Activated CD8-positive, alpha-beta memory T cell treated with anti-CD3 and anti-CD28 coated beads for 24 hours (primary cell): ENCODE measurements around the gene TGDS.
"Not testable (repeated sequence)": the region's sequence is repeated elsewhere in the genome, so short reads cannot be mapped to it uniquely, and the experiment has no call there.

ENCODE experiments used
- DNase-seq: peaks from one replicate; pipeline ENCODE4 v3.0.0-alpha.2; 2020

Gene TGDS, protein sequence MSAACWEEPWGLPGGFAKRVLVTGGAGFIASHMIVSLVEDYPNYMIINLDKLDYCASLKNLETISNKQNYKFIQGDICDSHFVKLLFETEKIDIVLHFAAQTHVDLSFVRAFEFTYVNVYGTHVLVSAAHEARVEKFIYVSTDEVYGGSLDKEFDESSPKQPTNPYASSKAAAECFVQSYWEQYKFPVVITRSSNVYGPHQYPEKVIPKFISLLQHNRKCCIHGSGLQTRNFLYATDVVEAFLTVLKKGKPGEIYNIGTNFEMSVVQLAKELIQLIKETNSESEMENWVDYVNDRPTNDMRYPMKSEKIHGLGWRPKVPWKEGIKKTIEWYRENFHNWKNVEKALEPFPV

DNA sequence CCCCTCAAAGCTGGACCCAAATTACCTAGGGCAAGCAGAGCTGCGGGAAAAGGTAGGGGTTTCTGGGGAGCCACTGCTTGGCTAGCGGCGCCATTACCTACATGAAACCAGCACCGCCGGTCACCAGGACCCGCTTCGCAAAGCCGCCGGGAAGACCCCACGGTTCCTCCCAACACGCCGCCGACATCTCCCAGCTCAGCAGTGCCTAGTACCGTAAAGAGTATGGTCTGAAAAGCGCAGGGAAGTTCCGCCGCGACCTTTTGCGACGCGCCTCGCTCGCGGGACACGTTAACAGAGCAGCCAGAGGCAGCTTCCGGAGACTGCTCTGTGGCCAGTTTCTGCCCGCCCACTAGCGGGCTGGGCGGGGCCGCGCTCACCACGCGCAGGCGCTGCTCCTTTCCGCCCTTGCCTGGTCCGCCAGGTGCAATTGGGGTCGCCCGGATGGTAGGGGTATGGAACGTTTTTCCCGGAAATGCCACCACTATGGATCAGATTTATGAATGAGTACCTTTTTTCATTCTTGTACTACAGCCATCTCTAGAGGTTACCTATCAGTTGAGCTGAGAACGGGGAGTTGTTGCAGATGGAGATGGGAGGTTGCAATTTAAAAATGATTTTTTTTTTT lies at the start of gene TGDS:
Gene TGDS, minus strand, starts transcription at position 203 of the 625 bp plus-strand sequence. Its CDS starts 16 bp downstream, at position 187.
- peak; percentile 94 for DNase-seq

DNA sequence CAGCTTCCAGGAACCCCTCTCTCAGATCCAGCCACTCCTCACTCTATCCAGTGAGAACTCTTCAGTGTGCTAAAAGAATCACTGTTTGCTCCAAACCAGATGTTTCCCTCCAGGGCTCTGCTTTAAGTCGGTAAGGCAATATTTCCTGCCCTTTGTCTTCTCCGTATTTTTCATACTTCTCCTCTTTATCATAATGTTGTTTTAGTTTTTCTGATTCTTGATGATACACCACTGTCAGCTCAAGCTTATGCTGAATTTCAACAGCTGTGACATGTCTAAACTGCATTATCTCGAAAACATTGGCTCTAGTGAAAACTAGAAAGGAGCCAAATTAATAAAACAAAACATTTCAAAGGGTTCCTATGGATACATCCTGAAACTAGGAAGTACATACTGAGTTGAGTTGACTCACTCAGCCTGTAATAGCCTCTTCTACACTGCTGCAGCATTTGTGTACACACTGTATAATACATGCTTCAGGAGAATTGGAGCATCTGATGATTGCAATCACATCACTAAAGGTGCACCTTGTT lies 45.5 kb upstream of the TGDS start:
- DNase-seq: no peak

DNA sequence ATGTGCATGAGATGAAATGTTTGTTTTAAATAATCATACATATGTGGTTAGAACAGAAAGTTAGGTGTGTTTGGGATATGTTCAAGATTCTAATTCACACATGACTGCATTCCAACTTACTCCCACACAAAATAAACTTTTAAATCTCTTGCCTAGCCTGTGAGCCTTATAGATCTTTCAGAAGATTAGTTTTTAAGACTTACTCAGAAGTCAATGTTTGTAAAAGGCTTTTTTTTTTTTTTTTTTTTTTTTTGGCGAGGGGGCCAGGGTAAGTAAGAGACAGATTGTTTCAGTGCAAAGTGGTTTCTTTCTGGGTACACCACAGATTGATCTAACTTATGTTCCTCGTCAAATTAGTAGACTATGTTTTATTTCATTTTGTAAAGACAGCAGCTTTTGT lies 44.8 kb upstream of the TGDS start:
- DNase-seq: no peak

DNA sequence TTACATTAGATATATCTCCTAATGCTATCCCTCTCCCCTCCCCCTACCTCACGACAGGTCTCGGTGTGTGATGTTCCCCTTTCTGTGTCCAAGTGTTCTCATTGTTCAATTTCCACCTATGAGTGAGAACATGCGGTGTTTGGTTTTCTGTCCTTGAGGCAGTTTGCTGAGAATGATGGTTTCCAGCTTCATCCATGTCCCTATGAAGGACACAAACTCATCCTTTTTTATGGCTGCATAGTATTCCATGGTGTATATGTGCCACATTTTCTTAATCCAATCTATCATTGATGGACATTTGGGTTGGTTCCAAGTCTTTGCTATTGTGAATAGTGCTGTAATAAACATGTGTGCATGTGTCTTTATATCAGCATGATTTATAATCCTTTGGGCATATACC lies 41.7 kb upstream of the TGDS start:
- DNase-seq: not testable (repeated sequence)

DNA sequence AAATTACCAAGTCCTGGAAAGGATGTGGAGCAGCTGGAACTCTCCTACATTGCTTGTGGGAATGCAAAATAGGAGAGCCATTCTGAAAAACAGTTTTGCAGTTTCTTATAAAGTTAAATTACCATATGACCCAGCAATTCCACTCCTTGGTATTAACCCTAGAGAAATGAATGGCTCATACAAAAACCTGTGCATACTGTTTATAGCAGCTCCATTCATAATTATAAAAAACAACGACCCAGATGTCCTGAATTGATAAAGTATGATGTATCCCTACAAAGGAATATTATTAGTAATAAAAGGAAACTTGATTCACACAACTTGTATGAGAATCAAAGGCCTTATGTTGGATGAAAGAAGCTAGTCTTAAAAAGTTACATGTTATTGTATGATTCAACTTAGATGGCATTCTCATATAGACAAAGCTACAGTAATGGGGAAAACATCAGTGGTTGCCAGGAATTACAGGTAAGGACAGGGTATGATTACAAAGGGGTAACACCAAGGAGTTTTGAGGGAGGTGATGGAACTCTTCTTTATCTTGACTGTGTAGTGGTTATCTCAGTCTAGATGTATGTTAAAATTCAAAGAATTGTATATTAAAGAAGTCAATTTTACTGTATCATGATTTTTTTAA lies 41.1 kb upstream of the TGDS start:
- DNase-seq: no peak

DNA sequence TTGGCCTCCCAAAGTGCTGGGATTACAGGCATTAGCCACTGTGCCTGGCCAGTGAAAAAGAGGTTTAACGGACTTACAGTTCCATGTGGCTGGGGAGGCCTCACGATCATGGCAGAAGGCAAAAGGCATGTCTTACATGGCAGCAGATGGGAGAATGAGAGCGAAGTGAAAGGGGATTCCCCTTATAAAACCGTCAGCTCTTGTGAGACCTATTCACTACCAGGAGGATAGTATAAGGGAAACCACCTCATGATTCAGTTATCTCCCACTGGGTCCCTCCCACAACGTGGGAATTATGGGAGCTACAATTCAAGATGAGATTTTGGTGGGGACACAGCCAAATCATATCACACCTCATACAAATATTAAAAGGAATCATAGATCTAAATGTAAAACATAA lies 40.1 kb upstream of the TGDS start:
- DNase-seq: not testable (repeated sequence)

DNA sequence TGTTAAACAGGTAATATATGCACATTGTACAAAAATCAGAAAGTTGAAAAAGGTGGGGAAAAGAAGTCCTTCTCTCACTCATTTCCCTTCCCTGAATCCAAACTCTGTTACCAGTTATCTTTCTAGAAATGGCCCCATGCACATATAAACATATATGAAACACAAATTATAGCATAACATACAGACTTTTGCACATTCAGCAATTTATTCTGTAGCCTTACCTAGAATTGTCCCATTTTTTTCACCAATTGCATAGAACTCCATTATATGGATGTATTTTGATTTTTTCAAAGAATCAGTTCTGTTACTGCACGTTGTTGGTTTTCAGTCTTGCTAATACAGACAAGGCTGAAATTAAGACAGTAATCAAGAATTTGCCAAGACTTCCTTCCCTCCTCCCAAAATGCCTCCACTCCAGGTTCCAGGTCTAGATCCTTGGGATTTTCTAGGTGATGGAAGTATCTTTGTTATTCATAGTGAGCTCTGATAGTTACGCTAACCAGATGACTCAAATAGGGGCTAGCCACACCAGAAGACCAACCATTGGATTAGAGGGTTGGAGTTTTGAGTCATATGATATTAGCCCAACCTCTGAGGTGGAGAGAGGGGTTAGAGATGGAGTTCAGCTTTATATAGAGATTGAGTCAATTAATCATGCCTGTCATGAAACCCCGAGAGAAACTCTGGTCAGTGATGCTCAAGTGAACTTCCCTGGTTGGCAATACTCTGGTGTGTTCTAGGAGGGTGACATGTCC lies 36.5 kb upstream of the TGDS start:
- no peak for DNase-seq

DNA sequence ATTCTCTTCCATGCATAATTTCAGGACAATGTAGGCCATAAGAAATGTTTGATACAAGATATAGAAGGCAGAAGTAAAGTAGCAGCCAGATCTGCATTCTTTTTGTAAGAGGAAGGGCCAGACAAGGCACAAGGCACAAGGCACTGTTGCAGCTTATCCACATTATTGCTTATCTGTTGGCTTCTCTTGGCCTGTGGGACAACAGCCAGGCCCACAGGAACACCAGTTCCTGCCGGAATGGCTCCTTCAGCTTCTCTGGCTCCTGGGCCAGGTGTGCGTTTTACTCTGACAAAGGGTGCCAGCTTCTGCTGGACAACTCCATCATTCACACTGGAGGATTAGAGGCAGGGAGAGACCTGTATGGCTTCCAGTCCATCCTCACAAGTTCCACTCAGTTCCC lies 34.9 kb upstream of the TGDS start:
- no peak for DNase-seq

DNA sequence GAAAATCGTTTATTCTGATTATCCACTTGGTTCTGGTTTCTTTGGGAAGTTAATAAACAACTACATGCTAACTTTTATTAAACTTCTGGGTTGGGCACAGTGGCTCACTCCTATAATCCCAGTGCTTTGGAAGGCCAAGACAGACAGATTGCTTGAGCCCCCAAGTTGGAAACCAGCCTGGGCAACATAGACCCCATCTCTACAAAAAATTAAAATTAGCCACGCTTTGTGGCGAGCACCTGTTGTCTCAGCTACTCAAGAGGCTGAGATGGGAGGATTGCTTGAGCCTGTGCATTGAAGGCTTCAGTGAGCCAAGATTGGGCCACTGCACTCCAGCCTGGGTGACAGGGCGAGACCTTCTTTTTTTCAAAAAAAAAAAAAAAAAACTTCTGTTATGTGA lies 27.4 kb upstream of the TGDS start:
- DNase-seq: no peak

DNA sequence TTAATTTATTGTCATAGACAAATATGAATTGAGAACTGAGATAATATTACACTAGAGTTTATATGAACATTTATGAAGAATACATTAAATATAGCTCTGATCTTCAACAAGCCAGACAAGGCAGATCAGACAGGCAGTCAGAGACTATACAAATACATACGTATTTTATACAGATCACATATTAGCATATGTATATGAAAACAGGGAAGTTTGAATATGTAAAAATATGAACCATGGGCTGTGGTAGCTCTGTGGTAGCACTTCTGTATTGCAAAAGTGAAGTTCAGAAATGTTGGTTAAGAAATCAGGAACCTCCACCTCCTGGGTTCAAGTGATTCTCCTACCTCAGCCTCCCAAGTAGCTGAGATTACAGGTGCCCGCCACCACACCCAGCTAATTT lies 26.4 kb upstream of the TGDS start:
- no peak for DNase-seq

DNA sequence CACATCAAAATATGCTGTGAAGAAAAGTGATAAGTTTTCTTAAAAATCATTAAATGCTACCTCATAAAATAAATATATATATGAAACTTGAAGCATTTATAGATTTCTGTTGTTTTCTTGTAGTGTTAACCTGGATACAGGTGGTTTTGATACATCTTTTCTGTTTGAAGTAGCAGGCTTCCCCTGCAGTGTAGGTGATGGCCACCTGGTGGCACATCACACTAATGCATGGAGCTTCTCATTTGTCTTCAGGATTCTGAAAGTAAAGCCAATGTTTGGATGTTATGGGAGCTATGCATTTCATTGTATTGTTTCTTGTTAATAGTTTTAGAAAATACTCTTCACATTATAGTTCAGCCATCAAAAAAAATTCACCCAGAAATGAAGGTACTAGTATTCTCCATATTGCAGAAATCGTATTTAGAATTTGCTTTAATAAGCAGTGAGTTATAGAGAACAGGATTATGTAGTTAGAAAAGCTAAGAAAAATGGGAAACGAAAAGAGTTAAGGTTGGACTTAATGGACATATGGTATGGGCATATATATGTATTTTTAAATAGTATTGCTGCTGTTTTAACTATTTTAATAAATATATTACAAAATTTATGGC lies 24.4 kb upstream of the TGDS start:
- DNase-seq: no peak

DNA sequence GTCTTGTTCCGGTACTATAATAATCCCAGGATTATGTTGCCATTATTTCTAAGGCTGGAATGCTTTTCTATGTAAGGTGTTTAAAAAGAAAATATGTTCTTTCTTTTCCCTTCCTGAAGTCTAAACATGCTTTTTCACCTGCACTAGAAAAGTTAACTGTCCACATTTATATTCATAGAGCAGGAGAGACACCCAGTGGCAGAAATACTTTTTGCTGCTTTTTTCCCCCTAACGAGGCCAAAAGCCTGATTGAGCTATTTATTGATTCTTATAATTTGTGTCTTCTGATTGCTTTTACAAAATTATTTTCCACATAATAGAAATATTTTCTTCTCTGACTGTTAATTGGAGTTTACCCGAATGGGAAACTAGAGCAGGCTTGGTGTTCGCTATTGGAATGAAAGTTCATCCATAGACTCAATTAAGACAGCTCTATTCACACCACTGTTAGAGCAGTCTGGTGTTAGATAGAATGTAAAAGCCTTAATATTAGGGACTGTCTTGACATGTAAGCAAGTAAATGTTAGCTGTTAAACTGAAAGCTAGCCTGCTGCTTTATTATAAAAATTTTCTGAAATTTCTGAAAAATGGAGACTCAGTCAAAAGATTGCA lies 21.5 kb upstream of the TGDS start:
- DNase-seq: no peak

DNA sequence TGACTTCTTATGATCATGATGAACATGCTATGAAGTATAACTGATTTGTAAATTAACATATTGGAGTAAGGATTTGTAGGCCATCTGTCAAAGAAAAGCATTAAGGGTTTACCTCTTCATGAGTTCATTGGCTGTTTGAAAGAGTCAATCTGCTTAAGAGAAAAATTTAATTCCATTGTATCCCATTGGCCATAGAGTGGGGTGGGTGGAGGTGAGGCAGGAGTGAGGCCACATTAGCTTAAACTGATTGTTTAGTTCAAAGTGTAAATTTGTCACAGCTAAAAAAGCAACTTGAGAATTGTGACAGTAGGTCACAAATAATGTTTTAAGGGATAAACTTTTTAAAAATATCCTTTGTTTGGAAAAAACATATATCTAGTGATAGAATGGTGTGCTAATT lies 17.1 kb upstream of the TGDS start:
- no peak for DNase-seq

DNA sequence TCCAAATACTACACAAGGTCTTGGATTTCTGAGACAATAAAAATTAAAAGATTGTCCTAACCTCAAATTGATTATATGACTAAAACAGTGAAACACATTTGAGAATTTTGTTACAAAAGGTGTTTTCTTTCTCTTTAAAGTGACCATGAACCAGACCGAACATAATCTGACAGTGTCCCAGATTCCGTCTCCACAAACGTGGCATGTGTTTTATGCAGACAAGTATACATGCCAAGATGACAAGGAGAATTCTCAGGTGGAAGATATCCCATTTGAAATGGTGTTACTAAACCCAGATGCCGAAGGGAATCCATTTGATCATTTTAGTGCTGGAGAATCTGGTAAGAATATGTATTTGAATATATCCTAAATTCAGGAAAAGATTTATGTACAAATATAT lies 16.1 kb upstream of the TGDS start:
- DNase-seq: no peak

DNA sequence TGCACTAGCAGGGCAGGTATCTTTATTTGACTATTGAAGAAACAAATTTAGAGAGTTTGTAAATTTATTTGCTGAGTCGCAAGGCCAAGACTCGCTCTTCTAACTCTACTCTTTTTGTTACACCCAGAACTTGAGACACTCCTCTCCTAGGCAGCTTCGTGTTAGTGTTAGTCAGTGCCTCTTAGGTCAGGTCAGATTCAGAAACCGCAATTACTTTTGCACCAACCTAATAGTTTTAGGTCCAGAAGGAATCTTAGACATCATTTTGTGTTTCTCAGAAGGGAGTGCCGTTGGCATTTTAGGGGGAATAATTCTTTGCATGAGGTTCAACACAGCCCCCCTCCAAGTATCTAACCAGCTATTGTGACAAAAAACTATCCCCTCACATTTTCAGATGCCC lies 14.5 kb upstream of the TGDS start:
- DNase-seq: no peak

DNA sequence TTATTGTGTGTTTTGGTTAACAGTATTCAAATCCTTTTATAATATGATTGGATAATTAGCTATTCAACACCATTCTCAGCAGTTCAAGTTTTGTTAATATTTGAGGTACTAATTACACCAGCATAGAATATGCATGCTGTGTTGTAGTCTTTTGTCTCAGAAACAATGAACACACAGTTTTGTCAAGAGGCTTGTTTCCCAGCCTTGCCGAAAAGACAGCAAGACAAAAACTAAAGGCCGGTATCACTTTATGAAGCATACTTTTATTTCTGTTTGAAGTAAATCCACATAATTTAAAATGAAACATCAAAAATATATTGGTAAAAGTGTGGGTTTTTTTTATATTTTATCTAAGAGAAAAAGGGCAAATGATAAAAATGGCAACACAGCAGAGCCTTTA lies 13.2 kb upstream of the TGDS start:
- DNase-seq: no peak

DNA sequence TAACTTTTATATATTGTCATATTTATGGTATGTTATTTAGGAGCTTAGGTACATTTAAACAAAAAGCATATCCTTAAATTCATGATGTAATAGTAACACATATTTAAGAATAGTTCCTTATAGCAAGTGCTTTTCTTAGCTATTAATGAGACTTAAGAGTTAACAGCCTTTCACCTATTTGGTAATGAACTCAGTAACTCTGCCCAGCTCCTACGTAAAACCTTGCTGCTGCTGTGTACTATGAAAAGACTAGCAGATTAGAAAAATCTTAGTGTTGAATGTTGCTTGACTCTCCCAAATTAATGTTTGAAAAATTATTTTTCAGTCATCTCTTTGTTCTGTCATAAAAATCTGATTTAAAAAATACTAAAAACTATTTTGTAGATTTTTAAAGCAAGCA lies 12.6 kb upstream of the TGDS start:
- no peak for DNase-seq

DNA sequence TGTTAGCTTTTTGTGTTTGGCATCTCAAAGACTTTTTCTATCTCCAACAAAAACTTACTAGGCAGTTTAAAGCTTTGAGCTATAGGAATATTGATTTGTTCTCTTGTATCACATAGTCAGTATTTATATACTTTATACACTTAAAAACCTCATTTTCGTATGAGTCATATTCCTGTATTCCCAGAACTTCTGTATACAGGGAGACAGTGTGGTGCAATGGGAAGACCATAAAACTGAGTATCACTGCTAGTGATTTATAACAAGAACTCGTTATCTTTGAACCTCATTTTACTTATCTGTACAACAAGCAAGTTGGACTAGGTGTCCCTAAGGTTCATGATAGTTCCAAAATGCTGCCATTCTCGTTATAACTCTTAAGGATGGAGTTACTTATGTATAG lies 12.0 kb upstream of the TGDS start:
- no peak for DNase-seq

DNA sequence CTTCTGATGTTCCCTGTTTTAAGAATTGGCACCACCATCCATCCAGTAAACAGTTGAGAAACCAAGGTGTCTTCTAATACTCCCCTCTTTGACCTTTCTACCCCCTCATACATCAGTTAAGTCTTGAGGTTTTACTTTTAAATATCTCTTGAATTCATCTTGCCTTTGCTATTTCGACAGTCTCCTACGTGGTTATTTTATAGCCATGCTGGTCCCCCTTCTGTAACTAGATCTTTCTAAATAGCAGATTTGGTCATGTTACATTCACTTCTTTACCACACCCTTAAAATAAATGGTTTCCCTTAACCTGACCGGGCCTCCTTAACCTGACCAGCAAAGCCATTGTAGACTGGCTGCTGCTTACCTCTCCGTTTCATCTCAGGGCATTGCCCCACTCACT lies 11.1 kb upstream of the TGDS start:
- no peak for DNase-seq

DNA sequence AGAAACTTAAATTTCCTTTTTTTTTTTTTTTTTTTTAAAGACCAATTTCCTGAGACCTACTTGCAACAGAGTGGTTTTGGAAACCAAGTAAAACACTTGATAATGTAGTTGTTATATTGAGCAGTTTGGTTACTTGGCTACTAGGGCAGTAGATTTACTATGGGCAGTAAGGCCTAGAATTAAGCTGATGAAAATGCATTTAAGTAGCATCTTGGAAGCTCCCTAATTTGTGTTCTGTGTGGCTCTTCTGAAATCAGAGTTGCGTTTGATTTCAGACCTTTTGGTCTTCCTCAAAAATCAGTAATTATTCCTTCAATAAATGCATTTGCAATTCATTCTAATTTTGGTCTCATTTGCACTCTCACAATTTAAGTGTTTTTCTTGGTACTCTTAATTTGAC lies 6.5 kb upstream of the TGDS start:
- no peak for DNase-seq

DNA sequence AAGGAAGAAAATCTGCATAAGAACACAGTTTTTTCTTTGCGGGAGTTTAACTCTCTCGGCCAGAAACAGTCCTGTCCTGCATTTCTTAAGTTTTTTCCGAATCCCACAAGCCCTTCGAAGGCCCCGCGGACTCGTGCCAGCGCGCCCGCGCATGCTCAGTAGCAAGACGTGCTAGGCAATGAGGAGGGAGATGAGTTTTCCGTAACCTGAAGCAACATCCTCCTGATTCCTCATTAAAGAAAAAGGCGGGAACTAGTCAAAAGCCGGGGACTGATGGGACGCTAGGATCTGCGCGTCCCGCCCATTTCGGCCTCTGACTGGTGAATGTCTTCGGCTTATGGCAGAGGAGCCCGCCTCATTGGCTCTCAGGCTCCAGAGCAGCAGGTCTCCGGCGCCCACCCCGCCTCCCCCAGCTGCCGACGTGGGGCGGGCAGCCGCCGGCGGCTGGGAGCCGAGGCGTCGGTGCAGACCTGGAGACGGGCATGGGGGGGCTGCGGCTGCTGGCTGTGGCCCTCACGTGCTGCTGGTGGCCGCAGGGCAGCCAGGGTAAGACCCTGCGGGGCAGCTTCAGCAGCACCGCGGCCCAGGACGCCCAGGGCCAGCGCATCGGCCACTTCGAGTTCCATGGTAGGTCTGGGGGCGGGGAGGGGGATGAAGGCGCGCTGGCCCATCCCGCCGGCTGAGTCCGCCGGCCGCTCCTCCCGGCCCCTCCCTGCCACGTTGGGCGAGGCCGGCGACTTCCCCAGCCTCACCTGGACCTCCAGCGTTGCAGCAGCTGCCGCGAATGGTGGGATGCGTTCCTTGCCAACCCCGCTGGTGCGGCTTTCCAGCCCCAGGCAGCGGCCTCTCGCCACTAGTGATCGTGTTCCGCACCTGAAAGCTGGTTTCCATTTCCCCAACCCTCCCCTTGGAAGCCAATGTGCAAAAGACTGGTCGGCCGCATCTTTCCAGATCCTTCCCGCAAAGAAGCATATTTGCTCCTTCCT lies 5.8 kb upstream of the TGDS start, which contains the start of gene GPR180:
Gene GPR180, plus strand, starts transcription at position 412 of the 986 bp plus-strand sequence. Its CDS starts 71 bp downstream, at position 483.
- DNase-seq: peak; percentile 92
